Left cardiac atrium (tissue), 4 donors: ENCODE data around the gene CHRNB2. TPM values are rescaled to one million over a fixed set of nuclear protein-coding genes. Genes with fewer than 3 reads are reported as not detected.

Experiments
- ATAC-seq, 2 donors: fragments of 200-7000 bp; cut with Tn5 transposase; one replicate each; pipeline ENCODE4 v1.9.1; 2020; ENCODE audit warnings: mild to moderate bottlenecking in 2 of 2, moderate library complexity in 2 of 2
- DNase-seq: peaks from one replicate; pipeline ENCODE4 v3.0.0-alpha.2; 2020
- intact Hi-C, 2 donors: fragments of 100-400 bp; cut with DNase I; formaldehyde crosslinking; loops; one replicate each; pipeline versions ENCODE4 v1.14.1 to v1.15.1; 2022 to 2023
- total RNA-seq, 2 donors: library from RNA; stranded (reverse); fragmentation: NEBNext Ultra II Directional; extraction: Animal tissue kit (Norgen Biotek cat#: 25700); gene quantifications; one replicate each; pipeline ENCODE4 v1.2.1, GENCODE V29; 2021
- donor health status: DM: no; HTN: yes; CAD: no.
- donor health status: DM: no; HTN: yes; CAD: no; lungs with severe emphysema.
- donor health status: DM: yes; HTN: yes; CAD: no.
- donor health status: Dilated cardiomyopathy.

The CHRNB2 gene
- total RNA-seq, 2 donors from 2014 or later: 0.05 TPM; not detected in 1

- intact Hi-C loops: loop anchor here in 1 of 2 donors (10.0 kb wide), 1 partner anchor 309 kb away; no protein-coding TSS in a partner anchor
- no peak for DNase-seq
- ATAC-seq: no peak
Observed at GRCh38 chr1:154575147-154575927, 7.8 kb downstream of the CHRNB2 start.

GRCh38 chr1:154575951-154576566 is 8.5 kb downstream of the CHRNB2 start:
- ATAC-seq (no peak), DNase-seq (no peak)
- intact Hi-C loops: loop anchor here in 1 of 2 donors (10.0 kb wide), 1 partner anchor 309 kb away; no protein-coding TSS in a partner anchor

GRCh38 chr1:154577346-154578057 is 9.9 kb downstream of the CHRNB2 start:
- intact Hi-C loops: loop anchor here in 1 of 2 donors (10.0 kb wide), 1 partner anchor 307 kb away; no protein-coding TSS in a partner anchor
- no peak for ATAC-seq

GRCh38 chr1:154578058-154578418 is 10.5 kb downstream of the CHRNB2 start:
- DNase-seq: peak; percentile 44
- intact Hi-C loops: loop anchor here in 1 of 2 donors (10.0 kb wide), 1 partner anchor 307 kb away; no protein-coding TSS in a partner anchor
- ATAC-seq: peak; percentile 49 to 61

More at GRCh38 chr1:154577346-154578057, 9.9 kb downstream of the CHRNB2 start:
- DNase-seq: no peak

GRCh38 chr1:154579374-154579773 is 11.8 kb downstream of the CHRNB2 start:
- intact Hi-C loops: loop anchor here in 1 of 2 donors (10.0 kb wide), 1 partner anchor 305 kb away; no protein-coding TSS in a partner anchor
- ATAC-seq: no peak

GRCh38 chr1:154581766-154582165 is 14.2 kb downstream of the CHRNB2 start:
- no peak for ATAC-seq
- DNase-seq: no peak
- intact Hi-C loops: no loop called here

More at GRCh38 chr1:154579374-154579773, 11.8 kb downstream of the CHRNB2 start:
- DNase-seq: no peak

GRCh38 chr1:154582885-154583284 is 15.3 kb downstream of the CHRNB2 start:
- no peak for ATAC-seq
- intact Hi-C loops: no loop called here
- no peak for DNase-seq

- ATAC-seq (peak; percentile 33 to 36), DNase-seq (no peak)
- intact Hi-C loops: no loop called here
Observed at GRCh38 chr1:154583773-154584172, 16.2 kb downstream of the CHRNB2 start.

GRCh38 chr1:154584267-154584994 is 16.9 kb downstream of the CHRNB2 start:
- DNase-seq: no peak
- intact Hi-C loops: no loop called here
- ATAC-seq: no peak

- intact Hi-C loops: no loop called here
- no peak for DNase-seq
- ATAC-seq: no peak
Observed at GRCh38 chr1:154586231-154586630, 18.7 kb downstream of the CHRNB2 start.

GRCh38 chr1:154586641-154587040 is 19.1 kb downstream of the CHRNB2 start:
- ATAC-seq (no peak), DNase-seq (no peak)

GRCh38 chr1:154589780-154590179 is 22.2 kb downstream of the CHRNB2 start:
- intact Hi-C loops: no loop called here
- DNase-seq (no peak), ATAC-seq (no peak)

More at GRCh38 chr1:154586641-154587040, 19.1 kb downstream of the CHRNB2 start:
- intact Hi-C loops: no loop called here

- intact Hi-C loops: no loop called here
- no peak for ATAC-seq
- no peak for DNase-seq
Observed at GRCh38 chr1:154590756-154591155, 23.2 kb downstream of the CHRNB2 start.

- ATAC-seq (no peak), DNase-seq (no peak)
- intact Hi-C loops: no loop called here
Observed at GRCh38 chr1:154591206-154591605, 23.6 kb downstream of the CHRNB2 start.

GRCh38 chr1:154593390-154593789 is 25.8 kb downstream of the CHRNB2 start:
- intact Hi-C loops: no loop called here
- no peak for DNase-seq
- ATAC-seq: no peak

GRCh38 chr1:154594811-154595210 is 27.2 kb downstream of the CHRNB2 start:
- intact Hi-C loops: no loop called here
- no peak for DNase-seq
- no peak for ATAC-seq

GRCh38 chr1:154595621-154596020 is 28.0 kb downstream of the CHRNB2 start:
- DNase-seq: no peak
- intact Hi-C loops: no loop called here
- ATAC-seq: no peak

GRCh38 chr1:154598871-154599635 is 31.5 kb downstream of the CHRNB2 start:
- DNase-seq (no peak), ATAC-seq (peak; percentile 21 to 46)
- intact Hi-C loops: no loop called here
